HEK293 (cell line): Measurements from ENCODE around the gene ACACB.
A peak's percentile ranks its signal among the peaks of the same experiment; 100 is the strongest.

Experiments used
- BCL11A ChIP-seq: fragments of 450-650 bp; formaldehyde crosslinking; IDR thresholded peaks from 2 replicates; pipeline ENCODE4 v1.5.1; 2016; ENCODE audit warnings: low read depth, missing biosample characterization, missing genetic modification characterization
- GLIS1 ChIP-seq: fragments of 450-650 bp; formaldehyde crosslinking; IDR thresholded peaks from 2 replicates; pipeline ENCODE4 v1.5.1; 2016; ENCODE audit warnings: missing biosample characterization, missing genetic modification characterization
- HOXA7 ChIP-seq: sonication (generic); formaldehyde crosslinking; IDR thresholded peaks from 2 replicates; pipeline ENCODE4 v1.8.1; 2022; ENCODE audit warnings: missing genetic modification reagents, borderline replicate concordance
- MYNN ChIP-seq: fragments of 450-650 bp; formaldehyde crosslinking; IDR thresholded peaks from 2 replicates; pipeline ENCODE4 v1.5.1; 2016; ENCODE audit warnings: missing biosample characterization, missing genetic modification characterization, borderline replicate concordance
- PBX3 ChIP-seq: sonication (generic); formaldehyde crosslinking; IDR thresholded peaks from 2 replicates; pipeline ENCODE4 v1.8.1; 2022; ENCODE audit warnings: mild to moderate bottlenecking, moderate library complexity, missing genetic modification reagents
- PRDM1 ChIP-seq: fragments of 450-650 bp; formaldehyde crosslinking; IDR thresholded peaks from 2 replicates; pipeline ENCODE4; 2016; ENCODE audit warnings: missing biosample characterization, missing genetic modification characterization
- SETDB1 ChIP-seq: IDR thresholded peaks from one replicate; pipeline ENCODE4 v1.6.1; 2017; ENCODE audit warnings: mild to moderate bottlenecking, low read length, moderate library complexity, mixed read lengths; ENCODE audit not compliant: insufficient read length
- ZBTB49 ChIP-seq: fragments of 450-650 bp; formaldehyde crosslinking; IDR thresholded peaks from 2 replicates; pipeline ENCODE4 v1.5.1; 2016; ENCODE audit warnings: missing biosample characterization, missing genetic modification characterization, low read depth
- ZFP37 ChIP-seq: fragments of 450-650 bp; formaldehyde crosslinking; IDR thresholded peaks from 2 replicates; pipeline ENCODE4 v1.5.1; 2016; ENCODE audit warnings: missing biosample characterization, missing genetic modification characterization
- ZIC2 ChIP-seq: fragments of 450-650 bp; formaldehyde crosslinking; IDR thresholded peaks from 2 replicates; pipeline ENCODE4 v1.5.1; 2016; ENCODE audit warnings: missing biosample characterization, missing genetic modification characterization
- ZNF10 ChIP-seq: fragments of 450-650 bp; formaldehyde crosslinking; IDR thresholded peaks from 2 replicates; pipeline ENCODE4 v1.5.1; 2017; ENCODE audit warnings: missing biosample characterization, missing genetic modification characterization
- ZNF112 ChIP-seq: fragments of 450-650 bp; formaldehyde crosslinking; IDR thresholded peaks from 2 replicates; pipeline ENCODE4 v1.5.0; 2017; ENCODE audit warnings: missing biosample characterization, missing genetic modification characterization
- ZNF133 ChIP-seq: fragments of 450-650 bp; formaldehyde crosslinking; IDR thresholded peaks from 2 replicates; pipeline ENCODE4 v1.5.1; 2016; ENCODE audit warnings: missing biosample characterization, missing genetic modification characterization
- ZNF184 ChIP-seq: fragments of 450-650 bp; IDR thresholded peaks from 2 replicates; pipeline ENCODE4 v1.5.1; 2018; ENCODE audit warnings: missing biosample characterization, mild to moderate bottlenecking, missing genetic modification characterization
- ZNF221 ChIP-seq: fragments of 450-650 bp; formaldehyde crosslinking; IDR thresholded peaks from 2 replicates; pipeline ENCODE4 v1.5.1; 2017; ENCODE audit warnings: missing biosample characterization, missing genetic modification characterization, borderline replicate concordance
- ZNF274 ChIP-seq, 2 experiments: fragments of 200-500 bp in 1 of 2; fragments of 450-650 bp in 1 of 2; sonication (Bioruptor generic) in 1 of 2; formaldehyde crosslinking in 1 of 2; IDR thresholded peaks; 2 replicates each; pipeline versions ENCODE4 v1.5.1 to v1.6.1; 2014 to 2016; ENCODE audit warnings: borderline replicate concordance in 1 of 2, inconsistent platforms in 1 of 2, low read length in 1 of 2, missing biosample characterization in 1 of 2, missing genetic modification characterization in 1 of 2
- ZNF311 ChIP-seq: fragments of 450-650 bp; formaldehyde crosslinking; IDR thresholded peaks from 2 replicates; pipeline ENCODE4 v1.5.1; 2017; ENCODE audit warnings: missing biosample characterization, missing genetic modification characterization, borderline replicate concordance
- ZNF366 ChIP-seq: fragments of 450-650 bp; formaldehyde crosslinking; conservative IDR thresholded peaks from 2 replicates; pipeline ENCODE4 v1.5.1; 2016; ENCODE audit warnings: missing biosample characterization, missing genetic modification characterization
- ZNF423 ChIP-seq: fragments of 450-650 bp; formaldehyde crosslinking; IDR thresholded peaks from 2 replicates; pipeline ENCODE4 v1.5.1; 2016; ENCODE audit warnings: missing biosample characterization, missing genetic modification characterization
- ZNF426 ChIP-seq: fragments of 450-650 bp; formaldehyde crosslinking; IDR thresholded peaks from 2 replicates; pipeline ENCODE4 v1.5.1; 2017; ENCODE audit warnings: missing biosample characterization, missing genetic modification characterization, mild to moderate bottlenecking, inconsistent platforms, moderate library complexity
- ZNF433 ChIP-seq: fragments of 450-650 bp; formaldehyde crosslinking; IDR thresholded peaks from 2 replicates; pipeline ENCODE4 v1.5.1; 2016; ENCODE audit warnings: missing biosample characterization, missing genetic modification characterization, low read depth
- ZNF501 ChIP-seq: fragments of 450-650 bp; formaldehyde crosslinking; IDR thresholded peaks from 2 replicates; pipeline ENCODE4 v1.5.1; 2016; ENCODE audit warnings: missing biosample characterization, missing genetic modification characterization
- ZNF514 ChIP-seq: fragments of 450-650 bp; formaldehyde crosslinking; IDR thresholded peaks from 2 replicates; pipeline ENCODE4 v1.5.1; 2016; ENCODE audit warnings: missing biosample characterization, missing genetic modification characterization
- ZNF521 ChIP-seq: fragments of 450-650 bp; formaldehyde crosslinking; IDR thresholded peaks from 2 replicates; pipeline ENCODE4 v1.5.1; 2017; ENCODE audit warnings: missing biosample characterization, mild to moderate bottlenecking, missing genetic modification characterization
- ZNF623 ChIP-seq: fragments of 450-650 bp; formaldehyde crosslinking; IDR thresholded peaks from 2 replicates; pipeline ENCODE4 v1.5.1; 2016; ENCODE audit warnings: missing biosample characterization, missing genetic modification characterization
- ZNF626 ChIP-seq: fragments of 450-650 bp; sonication (Bioruptor Pico); formaldehyde crosslinking; IDR thresholded peaks from 2 replicates; pipeline ENCODE4 v1.5.1; 2018; ENCODE audit warnings: missing biosample characterization, missing genetic modification characterization, inconsistent platforms
- ZNF645 ChIP-seq: fragments of 450-650 bp; formaldehyde crosslinking; IDR thresholded peaks from 2 replicates; pipeline ENCODE4; 2016; ENCODE audit warnings: missing biosample characterization, missing genetic modification characterization
- ZNF701 ChIP-seq: fragments of 450-650 bp; formaldehyde crosslinking; IDR thresholded peaks from 2 replicates; pipeline ENCODE4 v1.5.1; 2016; ENCODE audit warnings: missing biosample characterization, missing genetic modification characterization
- ZNF704 ChIP-seq: fragments of 450-650 bp; formaldehyde crosslinking; IDR thresholded peaks from 2 replicates; pipeline ENCODE4 v1.5.1; 2016; ENCODE audit warnings: missing biosample characterization, missing genetic modification characterization
- ZNF76 ChIP-seq: fragments of 450-650 bp; formaldehyde crosslinking; IDR thresholded peaks from 2 replicates; pipeline ENCODE4; 2016; ENCODE audit warnings: low read depth, missing biosample characterization, missing genetic modification characterization, borderline replicate concordance
- ZNF776 ChIP-seq: fragments of 450-650 bp; formaldehyde crosslinking; IDR thresholded peaks from 2 replicates; pipeline ENCODE4 v1.5.0; 2017; ENCODE audit warnings: missing biosample characterization, missing genetic modification characterization, borderline replicate concordance
- ZNF791 ChIP-seq: fragments of 450-650 bp; formaldehyde crosslinking; IDR thresholded peaks from 2 replicates; pipeline ENCODE4 v1.5.1; 2016; ENCODE audit warnings: missing biosample characterization, missing genetic modification characterization
- ZNF830 ChIP-seq: fragments of 450-650 bp; IDR thresholded peaks from 2 replicates; pipeline ENCODE4 v1.5.0; 2018; ENCODE audit warnings: missing biosample characterization, missing genetic modification characterization, low read depth, mild to moderate bottlenecking, moderate library complexity
- TF ChIP-seq, protein P1 (sequence below): fragments of 450-650 bp; formaldehyde crosslinking; IDR thresholded peaks from 2 replicates; pipeline ENCODE4 v1.5.1; 2016; ENCODE audit warnings: missing biosample characterization, missing genetic modification characterization
- TF ChIP-seq, protein P2 (sequence below): fragments of 450-650 bp; formaldehyde crosslinking; IDR thresholded peaks from 2 replicates; pipeline ENCODE4 v1.5.1; 2017; ENCODE audit warnings: missing biosample characterization, missing genetic modification characterization

Gene ACACB

GRCh38 chr12:109098183-109098604, 18.2 kb upstream of the ACACB start (continued):
- TF ChIP-seq ZNF366 (tag by site-specific recombination) (no peak), ZNF776 (tag by site-specific recombination) (no peak), ZNF221 (tag by site-specific recombination) (no peak), ZNF76 (tag by site-specific recombination) (peak; percentile 84), ZNF514 (no peak), ZNF830 (tag by site-specific recombination) (no peak), ZBTB49 (tag by site-specific recombination) (no peak), ZNF501 (tag by site-specific recombination) (no peak), SETDB1 (no peak), ZNF704 (tag by site-specific recombination) (no peak), ZNF10 (tag by site-specific recombination) (no peak), ZNF112 (tag by site-specific recombination) (no peak), ZNF701 (tag by site-specific recombination) (no peak), ZNF433 (tag by site-specific recombination) (no peak), BCL11A (tag by site-specific recombination) (no peak), PBX3 (0 out of 2 replicates have a peak, but pooled peaks have one; percentile 4), ZNF274 (IDR thresholded peaks at IDR 0.05; ENCODE audit: low read length) (no peak), ZNF274 (tag by site-specific recombination; IDR thresholded peaks at IDR 0.05; ENCODE audit: borderline replicate concordance) (no peak), ZNF521 (tag by site-specific recombination) (no peak), ZNF791 (tag by site-specific recombination) (no peak), ZNF645 (no peak), ZNF626 (no peak), HOXA7 (CRISPR knock-in tag) (no peak), ZNF311 (tag by site-specific recombination) (no peak), ZNF133 (tag by site-specific recombination) (no peak), ZIC2 (peak; percentile 47), MYNN (tag by site-specific recombination) (no peak), ZFP37 (tag by site-specific recombination) (no peak), PRDM1 (tag by site-specific recombination) (no peak), ZNF423 (tag by site-specific recombination) (no peak), ZNF184 (tag by site-specific recombination) (no peak), ZNF426 (tag by site-specific recombination) (no peak), ZNF623 (no peak), GLIS1 (no peak)
- TF ChIP-seq, protein P1, sequence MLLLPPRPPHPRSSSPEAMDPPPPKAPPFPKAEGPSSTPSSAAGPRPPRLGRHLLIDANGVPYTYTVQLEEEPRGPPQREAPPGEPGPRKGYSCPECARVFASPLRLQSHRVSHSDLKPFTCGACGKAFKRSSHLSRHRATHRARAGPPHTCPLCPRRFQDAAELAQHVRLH (tag by site-specific recombination): no peak
- TF ChIP-seq, protein P2, sequence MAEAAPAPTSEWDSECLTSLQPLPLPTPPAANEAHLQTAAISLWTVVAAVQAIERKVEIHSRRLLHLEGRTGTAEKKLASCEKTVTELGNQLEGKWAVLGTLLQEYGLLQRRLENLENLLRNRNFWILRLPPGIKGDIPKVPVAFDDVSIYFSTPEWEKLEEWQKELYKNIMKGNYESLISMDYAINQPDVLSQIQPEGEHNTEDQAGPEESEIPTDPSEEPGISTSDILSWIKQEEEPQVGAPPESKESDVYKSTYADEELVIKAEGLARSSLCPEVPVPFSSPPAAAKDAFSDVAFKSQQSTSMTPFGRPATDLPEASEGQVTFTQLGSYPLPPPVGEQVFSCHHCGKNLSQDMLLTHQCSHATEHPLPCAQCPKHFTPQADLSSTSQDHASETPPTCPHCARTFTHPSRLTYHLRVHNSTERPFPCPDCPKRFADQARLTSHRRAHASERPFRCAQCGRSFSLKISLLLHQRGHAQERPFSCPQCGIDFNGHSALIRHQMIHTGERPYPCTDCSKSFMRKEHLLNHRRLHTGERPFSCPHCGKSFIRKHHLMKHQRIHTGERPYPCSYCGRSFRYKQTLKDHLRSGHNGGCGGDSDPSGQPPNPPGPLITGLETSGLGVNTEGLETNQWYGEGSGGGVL (tag by site-specific recombination): no peak
